DOHH2 (cell line): ENCODE results near the gene SIRT6.
"Not testable (repeated sequence)": the region's sequence is repeated elsewhere in the genome, so short reads cannot be mapped to it uniquely, and the experiment has no call there.

Source experiments
- H3F3A ChIP-seq: fragments of 200-600 bp; sonication (generic), shearing (Covaris generic); 2 replicates; pipeline ENCODE4 v1.6.0; 2016; ENCODE audit warnings: antibody characterized with exemption, mild to moderate bottlenecking; ENCODE audit not compliant: control insufficient read depth, insufficient read depth
- H3K27ac ChIP-seq: fragments of 200-600 bp; sonication (generic); 2 replicates; pipeline ENCODE4 v1.5.1; 2014; ENCODE audit warnings: low read depth, mild to moderate bottlenecking, low read length, moderate library complexity
- H3K27me3 ChIP-seq: fragments of 200-600 bp; sonication (generic); 2 replicates; pipeline ENCODE4 v1.6.1; 2014; ENCODE audit warnings: mild to moderate bottlenecking, low read length, mixed read lengths; ENCODE audit not compliant: control insufficient read depth
- H3K36me3 ChIP-seq: fragments of 200-600 bp; sonication (generic); 2 replicates; pipeline ENCODE4 v1.6.1; 2014; ENCODE audit warnings: mild to moderate bottlenecking, low read length, moderate library complexity, mixed read lengths; ENCODE audit not compliant: control insufficient read depth
- H3K4me1 ChIP-seq: fragments of 200-600 bp; sonication (generic); 2 replicates; pipeline ENCODE4 v1.6.1; 2014; ENCODE audit warnings: mild to moderate bottlenecking, low read length, mixed read lengths; ENCODE audit not compliant: control insufficient read depth
- H3K4me2 ChIP-seq: fragments of 200-600 bp; sonication (generic); 2 replicates; pipeline ENCODE4 v1.6.0; 2014; ENCODE audit warnings: mild to moderate bottlenecking, low read length, moderate library complexity
- H3K4me3 ChIP-seq: fragments of 200-600 bp; sonication (generic); 2 replicates; pipeline ENCODE4 v1.5.1; 2014; ENCODE audit warnings: mild to moderate bottlenecking, low read length, mixed read lengths
- H3K79me2 ChIP-seq: fragments of 200-600 bp; sonication (generic); 2 replicates; pipeline ENCODE4 v1.6.1; 2014; ENCODE audit warnings: mild to moderate bottlenecking, low read length, mixed read lengths; ENCODE audit not compliant: control insufficient read depth
- H3K9me2 ChIP-seq: fragments of 200-600 bp; sonication (generic); replicated peaks from 2 replicates; pipeline ENCODE4 v1.6.1; 2014; ENCODE audit warnings: mild to moderate bottlenecking, low read length, mixed read lengths; ENCODE audit not compliant: control insufficient read depth
- H3K9me3 ChIP-seq: fragments of 200-600 bp; sonication (generic); 2 replicates; pipeline ENCODE4 v1.6.1; 2014; ENCODE audit warnings: antibody characterized with exemption, low read length, mixed read lengths; ENCODE audit not compliant: control insufficient read depth, insufficient read depth
- H4K20me1 ChIP-seq: fragments of 200-600 bp; sonication (generic); 2 replicates; pipeline ENCODE4 v1.6.0; 2014; ENCODE audit warnings: low read depth, mild to moderate bottlenecking, antibody characterized with exemption, low read length, moderate library complexity; ENCODE audit not compliant: control insufficient read depth, insufficient read depth
- EZH2phosphoT487 ChIP-seq: fragments of 200-600 bp; sonication (generic); IDR thresholded peaks from 2 replicates; pipeline ENCODE4 v1.6.1; 2017; ENCODE audit warnings: borderline replicate concordance, mild to moderate bottlenecking, antibody characterized with exemption, low read length, moderate library complexity, mixed read lengths
- TF ChIP-seq, protein P1 (sequence below): fragments of 200-600 bp; sonication (generic); IDR thresholded peaks from one replicate; pipeline ENCODE4 v1.5.1; 2014; ENCODE audit warnings: antibody characterized with exemption, mild to moderate bottlenecking, low read depth, low read length; ENCODE audit not compliant: poor library complexity, severe bottlenecking

SIRT6 gene

GRCh38 chr19:4138445-4138844 is 43.9 kb downstream of the SIRT6 start:
- Histone ChIP-seq H3K79me2 (no peaks in the 10 kb centered on the region), H3F3A (no peaks in the 10 kb centered on the region), H3K4me2 (no peak overlapping the region), H3K27me3 (no peaks in the 10 kb centered on the region; the same call in 1 of the 2 replicates), H3K4me3 (no peak overlapping the region), H3K9me2 (no peaks in the 10 kb centered on the region), H3K4me1 (peaks cover 14% of the 10 kb centered on the region), H4K20me1 (no peaks in the 10 kb centered on the region), H3K9me3 (no peaks in the 10 kb centered on the region), H3K36me3 (no peaks in the 10 kb centered on the region), H3K27ac (no peak overlapping the region)
- TF ChIP-seq EZH2phosphoT487: no peak

GRCh38 chr19:4136680-4137088 is 45.7 kb downstream of the SIRT6 start:
- Histone ChIP-seq H3K36me3 (no peaks in the 10 kb centered on the region), H3K27ac (no peak overlapping the region), H3K4me1 (peaks cover 14% of the 10 kb centered on the region), H3K79me2 (no peaks in the 10 kb centered on the region), H3K27me3 (no peaks in the 10 kb centered on the region; the same call in 1 of the 2 replicates), H3K9me2 (no peaks in the 10 kb centered on the region), H3K4me3 (no peak overlapping the region), H3K4me2 (no peak overlapping the region), H3K9me3 (no peaks in the 10 kb centered on the region), H4K20me1 (no peaks in the 10 kb centered on the region), H3F3A (no peaks in the 10 kb centered on the region)
- TF ChIP-seq, protein P1, sequence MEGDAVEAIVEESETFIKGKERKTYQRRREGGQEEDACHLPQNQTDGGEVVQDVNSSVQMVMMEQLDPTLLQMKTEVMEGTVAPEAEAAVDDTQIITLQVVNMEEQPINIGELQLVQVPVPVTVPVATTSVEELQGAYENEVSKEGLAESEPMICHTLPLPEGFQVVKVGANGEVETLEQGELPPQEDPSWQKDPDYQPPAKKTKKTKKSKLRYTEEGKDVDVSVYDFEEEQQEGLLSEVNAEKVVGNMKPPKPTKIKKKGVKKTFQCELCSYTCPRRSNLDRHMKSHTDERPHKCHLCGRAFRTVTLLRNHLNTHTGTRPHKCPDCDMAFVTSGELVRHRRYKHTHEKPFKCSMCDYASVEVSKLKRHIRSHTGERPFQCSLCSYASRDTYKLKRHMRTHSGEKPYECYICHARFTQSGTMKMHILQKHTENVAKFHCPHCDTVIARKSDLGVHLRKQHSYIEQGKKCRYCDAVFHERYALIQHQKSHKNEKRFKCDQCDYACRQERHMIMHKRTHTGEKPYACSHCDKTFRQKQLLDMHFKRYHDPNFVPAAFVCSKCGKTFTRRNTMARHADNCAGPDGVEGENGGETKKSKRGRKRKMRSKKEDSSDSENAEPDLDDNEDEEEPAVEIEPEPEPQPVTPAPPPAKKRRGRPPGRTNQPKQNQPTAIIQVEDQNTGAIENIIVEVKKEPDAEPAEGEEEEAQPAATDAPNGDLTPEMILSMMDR: no peak
- TF ChIP-seq EZH2phosphoT487: no peak

GRCh38 chr19:4135386-4135785 is 47.0 kb downstream of the SIRT6 start:
- H3K9me3 ChIP-seq, H3F3A ChIP-seq, H3K79me2 ChIP-seq, H3K4me3 ChIP-seq, H3K36me3 ChIP-seq, H3K27me3 ChIP-seq, H3K4me1 ChIP-seq, H3K9me2 ChIP-seq, H3K27ac ChIP-seq, H4K20me1 ChIP-seq, H3K4me2 ChIP-seq: not testable (repeated sequence)

- H3K79me2 ChIP-seq: no peaks in the 10 kb centered on the region
- no peaks in the 10 kb centered on the region for H3F3A ChIP-seq
- peaks cover 8% of the 10 kb centered on the region for H3K27me3 ChIP-seq
These were observed 48.0 kb downstream of the SIRT6 start for GRCh38 chr19:4134351-4134750.

More at GRCh38 chr19:4134351-4134750, 48.0 kb downstream of the SIRT6 start:
- Histone ChIP-seq H3K27ac (no peak overlapping the region), H3K36me3 (no peaks in the 10 kb centered on the region), H3K4me3 (no peak overlapping the region), H3K9me2 (no peaks in the 10 kb centered on the region), H3K9me3 (no peaks in the 10 kb centered on the region), H3K4me2 (no peak overlapping the region), H4K20me1 (no peaks in the 10 kb centered on the region), H3K4me1 (no peaks in the 10 kb centered on the region)
- no peak for TF ChIP-seq EZH2phosphoT487
- TF ChIP-seq, protein P1: no peak
